ENCODE results near the gene CBLB.

DNA sequence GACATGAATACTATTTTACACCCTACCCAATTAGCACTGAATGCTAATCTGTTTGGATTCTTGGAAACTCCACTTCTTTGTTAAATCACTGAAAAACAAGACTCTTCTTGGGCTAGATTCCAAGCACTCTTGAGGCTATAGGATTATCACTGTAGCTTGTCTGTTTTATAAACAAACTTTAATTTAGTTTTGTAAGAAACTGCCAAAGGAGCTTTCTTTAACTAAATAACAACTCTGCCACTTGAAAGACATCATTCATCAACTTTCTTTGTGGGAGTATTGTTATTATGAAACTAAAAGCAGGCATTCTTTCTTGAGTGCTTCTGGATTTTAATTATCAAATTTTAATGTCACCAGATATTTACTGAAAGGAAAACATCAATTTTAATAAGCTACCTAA is 24.1 kb downstream of the CBLB start:
- TF ChIP-seq, protein P1, sequence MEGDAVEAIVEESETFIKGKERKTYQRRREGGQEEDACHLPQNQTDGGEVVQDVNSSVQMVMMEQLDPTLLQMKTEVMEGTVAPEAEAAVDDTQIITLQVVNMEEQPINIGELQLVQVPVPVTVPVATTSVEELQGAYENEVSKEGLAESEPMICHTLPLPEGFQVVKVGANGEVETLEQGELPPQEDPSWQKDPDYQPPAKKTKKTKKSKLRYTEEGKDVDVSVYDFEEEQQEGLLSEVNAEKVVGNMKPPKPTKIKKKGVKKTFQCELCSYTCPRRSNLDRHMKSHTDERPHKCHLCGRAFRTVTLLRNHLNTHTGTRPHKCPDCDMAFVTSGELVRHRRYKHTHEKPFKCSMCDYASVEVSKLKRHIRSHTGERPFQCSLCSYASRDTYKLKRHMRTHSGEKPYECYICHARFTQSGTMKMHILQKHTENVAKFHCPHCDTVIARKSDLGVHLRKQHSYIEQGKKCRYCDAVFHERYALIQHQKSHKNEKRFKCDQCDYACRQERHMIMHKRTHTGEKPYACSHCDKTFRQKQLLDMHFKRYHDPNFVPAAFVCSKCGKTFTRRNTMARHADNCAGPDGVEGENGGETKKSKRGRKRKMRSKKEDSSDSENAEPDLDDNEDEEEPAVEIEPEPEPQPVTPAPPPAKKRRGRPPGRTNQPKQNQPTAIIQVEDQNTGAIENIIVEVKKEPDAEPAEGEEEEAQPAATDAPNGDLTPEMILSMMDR (IDR thresholded peaks at IDR 0.05 in 4 of 5, conservative IDR thresholded peaks at IDR 0.05 in 1 of 5), result no peak
- TF ChIP-seq POLR2A (IDR thresholded peaks at IDR 0.05), result no peak

All from gastrocnemius medialis (tissue), 4 donors.